ENCODE results near the gene PIMREG. TPM values are rescaled to one million over a fixed set of nuclear protein-coding genes. Genes with fewer than 3 reads are reported as not detected.
A peak's percentile ranks its signal among the peaks of the same experiment; 100 is the strongest.

PIMREG gene
- polyA plus RNA-seq, 1 donor from 2014 or later: 6.0 TPM

DNA sequence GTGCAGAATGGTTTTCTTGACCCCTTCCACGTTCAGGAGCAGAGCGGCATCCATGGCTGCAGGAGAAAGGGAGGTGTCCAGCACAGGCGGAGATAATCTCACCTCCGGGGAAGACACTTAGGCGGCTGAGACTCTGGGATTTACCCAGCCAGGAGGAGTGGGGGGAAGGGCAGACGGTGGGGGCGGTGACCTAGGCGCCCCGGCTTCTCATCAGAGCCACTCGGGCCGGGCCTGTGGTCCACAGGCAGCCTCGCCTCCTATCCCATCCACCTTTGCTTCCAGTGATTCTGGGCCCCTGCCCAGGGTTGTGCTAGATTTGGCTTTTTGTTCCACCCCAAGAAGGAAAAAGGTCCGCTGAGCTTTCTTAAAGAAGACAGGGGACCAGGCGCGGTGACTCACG lies 9.2 kb upstream of the PIMREG start, which contains the start of gene AIPL1:
AIPL1 (minus strand) TSS at position 71 of the 400 bp plus-strand sequence; CDS start at position 54, 17 bp downstream.
- H3K4me3 ChIP-seq (ENCODE audit: low read length): no peak within 1 kb of the TSS
- no peaks in the 10 kb centered on the region for H3K9me2 ChIP-seq (ENCODE audit: insufficient read depth, low read length)
- H3K79me2 ChIP-seq (replicated peaks; ENCODE audit: insufficient read depth, low read length): no peaks in the 10 kb centered on the region
- H3K9ac ChIP-seq (ENCODE audit: low read length): no peak within 1 kb of the TSS
- TF ChIP-seq EP300 (conservative IDR thresholded peaks at IDR 0.05; ENCODE audit: poor library complexity, severe bottlenecking) (no peak), SMC3 (conservative IDR thresholded peaks at IDR 0.05; ENCODE audit: poor library complexity) (no peak), MXI1 (conservative IDR thresholded peaks at IDR 0.05; ENCODE audit: poor library complexity, severe bottlenecking) (no peak), RAD21 (conservative IDR thresholded peaks at IDR 0.05) (no peak), EZH2 (IDR thresholded peaks at IDR 0.05; ENCODE audit: borderline replicate concordance, insufficient read depth, low read length, poor library complexity, severe bottlenecking) (no peak), TAF1 (IDR thresholded peaks at IDR 0.05; ENCODE audit: low read depth) (no peak), POLR2AphosphoS5 (IDR thresholded peaks at IDR 0.05) (no peak)
- TF ChIP-seq, protein P1, sequence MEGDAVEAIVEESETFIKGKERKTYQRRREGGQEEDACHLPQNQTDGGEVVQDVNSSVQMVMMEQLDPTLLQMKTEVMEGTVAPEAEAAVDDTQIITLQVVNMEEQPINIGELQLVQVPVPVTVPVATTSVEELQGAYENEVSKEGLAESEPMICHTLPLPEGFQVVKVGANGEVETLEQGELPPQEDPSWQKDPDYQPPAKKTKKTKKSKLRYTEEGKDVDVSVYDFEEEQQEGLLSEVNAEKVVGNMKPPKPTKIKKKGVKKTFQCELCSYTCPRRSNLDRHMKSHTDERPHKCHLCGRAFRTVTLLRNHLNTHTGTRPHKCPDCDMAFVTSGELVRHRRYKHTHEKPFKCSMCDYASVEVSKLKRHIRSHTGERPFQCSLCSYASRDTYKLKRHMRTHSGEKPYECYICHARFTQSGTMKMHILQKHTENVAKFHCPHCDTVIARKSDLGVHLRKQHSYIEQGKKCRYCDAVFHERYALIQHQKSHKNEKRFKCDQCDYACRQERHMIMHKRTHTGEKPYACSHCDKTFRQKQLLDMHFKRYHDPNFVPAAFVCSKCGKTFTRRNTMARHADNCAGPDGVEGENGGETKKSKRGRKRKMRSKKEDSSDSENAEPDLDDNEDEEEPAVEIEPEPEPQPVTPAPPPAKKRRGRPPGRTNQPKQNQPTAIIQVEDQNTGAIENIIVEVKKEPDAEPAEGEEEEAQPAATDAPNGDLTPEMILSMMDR (IDR thresholded peaks at IDR 0.05; ENCODE audit: poor library complexity, severe bottlenecking): no peak
- TF ChIP-seq, protein P2, sequence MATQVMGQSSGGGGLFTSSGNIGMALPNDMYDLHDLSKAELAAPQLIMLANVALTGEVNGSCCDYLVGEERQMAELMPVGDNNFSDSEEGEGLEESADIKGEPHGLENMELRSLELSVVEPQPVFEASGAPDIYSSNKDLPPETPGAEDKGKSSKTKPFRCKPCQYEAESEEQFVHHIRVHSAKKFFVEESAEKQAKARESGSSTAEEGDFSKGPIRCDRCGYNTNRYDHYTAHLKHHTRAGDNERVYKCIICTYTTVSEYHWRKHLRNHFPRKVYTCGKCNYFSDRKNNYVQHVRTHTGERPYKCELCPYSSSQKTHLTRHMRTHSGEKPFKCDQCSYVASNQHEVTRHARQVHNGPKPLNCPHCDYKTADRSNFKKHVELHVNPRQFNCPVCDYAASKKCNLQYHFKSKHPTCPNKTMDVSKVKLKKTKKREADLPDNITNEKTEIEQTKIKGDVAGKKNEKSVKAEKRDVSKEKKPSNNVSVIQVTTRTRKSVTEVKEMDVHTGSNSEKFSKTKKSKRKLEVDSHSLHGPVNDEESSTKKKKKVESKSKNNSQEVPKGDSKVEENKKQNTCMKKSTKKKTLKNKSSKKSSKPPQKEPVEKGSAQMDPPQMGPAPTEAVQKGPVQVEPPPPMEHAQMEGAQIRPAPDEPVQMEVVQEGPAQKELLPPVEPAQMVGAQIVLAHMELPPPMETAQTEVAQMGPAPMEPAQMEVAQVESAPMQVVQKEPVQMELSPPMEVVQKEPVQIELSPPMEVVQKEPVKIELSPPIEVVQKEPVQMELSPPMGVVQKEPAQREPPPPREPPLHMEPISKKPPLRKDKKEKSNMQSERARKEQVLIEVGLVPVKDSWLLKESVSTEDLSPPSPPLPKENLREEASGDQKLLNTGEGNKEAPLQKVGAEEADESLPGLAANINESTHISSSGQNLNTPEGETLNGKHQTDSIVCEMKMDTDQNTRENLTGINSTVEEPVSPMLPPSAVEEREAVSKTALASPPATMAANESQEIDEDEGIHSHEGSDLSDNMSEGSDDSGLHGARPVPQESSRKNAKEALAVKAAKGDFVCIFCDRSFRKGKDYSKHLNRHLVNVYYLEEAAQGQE (IDR thresholded peaks at IDR 0.05; ENCODE audit: borderline replicate concordance): no peak
- H3K27me3 ChIP-seq (ENCODE audit: insufficient read depth, low read depth, low read length): no peaks in the 10 kb centered on the region
- H3F3A ChIP-seq (ENCODE audit: insufficient read depth, low read length, poor library complexity, severe bottlenecking): no peaks in the 10 kb centered on the region
- no peaks in the 10 kb centered on the region for H4K20me1 ChIP-seq (ENCODE audit: insufficient read depth)
- H3K9me3 ChIP-seq (ENCODE audit: low read length): no peaks in the 10 kb centered on the region
- H3K27ac ChIP-seq (ENCODE audit: low read length): no peak within 1 kb of the TSS
- H2AFZ ChIP-seq (ENCODE audit: low read depth, low read length): no peak within 1 kb of the TSS
- no peaks in the 10 kb centered on the region for H3K36me3 ChIP-seq (ENCODE audit: insufficient read depth, low read length)
- H3K4me2 ChIP-seq (ENCODE audit: low read length): no peak within 1 kb of the TSS

DNA sequence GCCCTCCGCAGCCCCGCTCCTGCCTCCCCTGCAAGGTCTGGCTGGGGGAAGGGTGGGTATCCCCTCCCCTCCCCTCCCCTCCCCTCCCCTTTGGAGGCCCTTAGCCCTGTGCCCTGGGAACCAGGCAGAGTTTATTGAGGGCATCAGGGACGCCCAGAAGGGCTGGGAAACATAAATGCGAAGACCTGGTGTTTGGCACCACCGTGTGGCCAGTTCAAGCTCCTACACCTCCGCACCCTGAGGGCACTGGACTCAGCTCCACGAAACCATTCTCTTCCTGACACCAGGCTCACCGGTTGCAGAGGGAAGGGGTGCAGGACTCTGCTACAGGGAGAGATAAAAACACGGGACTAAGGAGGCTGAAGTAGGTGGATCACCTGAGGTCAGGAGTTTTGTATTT lies 8.3 kb upstream of the PIMREG start:
- H3K36me3 ChIP-seq (ENCODE audit: insufficient read depth, low read length): no peaks in the 10 kb centered on the region
- H3K9me3 ChIP-seq (ENCODE audit: low read length): no peaks in the 10 kb centered on the region
- no peaks in the 10 kb centered on the region for H3K27me3 ChIP-seq (ENCODE audit: insufficient read depth, low read depth, low read length)
- no peaks in the 10 kb centered on the region for H3F3A ChIP-seq (ENCODE audit: insufficient read depth, low read length, poor library complexity, severe bottlenecking)
- no peak overlapping the region for H3K4me2 ChIP-seq (ENCODE audit: low read length)
- H2AFZ ChIP-seq (ENCODE audit: low read depth, low read length): no peak overlapping the region
- no peak overlapping the region for H3K9ac ChIP-seq (ENCODE audit: low read length)
- TF ChIP-seq EZH2 (IDR thresholded peaks at IDR 0.05; ENCODE audit: borderline replicate concordance, insufficient read depth, low read length, poor library complexity, severe bottlenecking): no peak
- TF ChIP-seq RAD21 (conservative IDR thresholded peaks at IDR 0.05): peak; percentile 91
- no peak for TF ChIP-seq POLR2AphosphoS5 (IDR thresholded peaks at IDR 0.05)
- TF ChIP-seq, protein P1 (IDR thresholded peaks at IDR 0.05; ENCODE audit: poor library complexity, severe bottlenecking): peak; percentile 84
- peak; percentile 28 for TF ChIP-seq MXI1 (conservative IDR thresholded peaks at IDR 0.05; ENCODE audit: poor library complexity, severe bottlenecking)
- peak; percentile 90 for TF ChIP-seq SMC3 (conservative IDR thresholded peaks at IDR 0.05; ENCODE audit: poor library complexity)
- H3K79me2 ChIP-seq (replicated peaks; ENCODE audit: insufficient read depth, low read length): no peaks in the 10 kb centered on the region
- H3K9me2 ChIP-seq (ENCODE audit: insufficient read depth, low read length): no peaks in the 10 kb centered on the region
- H3K4me3 ChIP-seq (ENCODE audit: low read length): no peak overlapping the region
- H3K27ac ChIP-seq (ENCODE audit: low read length): no peak overlapping the region
- no peaks in the 10 kb centered on the region for H4K20me1 ChIP-seq (ENCODE audit: insufficient read depth)

All from neural cell (in vitro differentiated cells).